ENCODE measurements around the gene PCBD1.

Gene PCBD1

DNA sequence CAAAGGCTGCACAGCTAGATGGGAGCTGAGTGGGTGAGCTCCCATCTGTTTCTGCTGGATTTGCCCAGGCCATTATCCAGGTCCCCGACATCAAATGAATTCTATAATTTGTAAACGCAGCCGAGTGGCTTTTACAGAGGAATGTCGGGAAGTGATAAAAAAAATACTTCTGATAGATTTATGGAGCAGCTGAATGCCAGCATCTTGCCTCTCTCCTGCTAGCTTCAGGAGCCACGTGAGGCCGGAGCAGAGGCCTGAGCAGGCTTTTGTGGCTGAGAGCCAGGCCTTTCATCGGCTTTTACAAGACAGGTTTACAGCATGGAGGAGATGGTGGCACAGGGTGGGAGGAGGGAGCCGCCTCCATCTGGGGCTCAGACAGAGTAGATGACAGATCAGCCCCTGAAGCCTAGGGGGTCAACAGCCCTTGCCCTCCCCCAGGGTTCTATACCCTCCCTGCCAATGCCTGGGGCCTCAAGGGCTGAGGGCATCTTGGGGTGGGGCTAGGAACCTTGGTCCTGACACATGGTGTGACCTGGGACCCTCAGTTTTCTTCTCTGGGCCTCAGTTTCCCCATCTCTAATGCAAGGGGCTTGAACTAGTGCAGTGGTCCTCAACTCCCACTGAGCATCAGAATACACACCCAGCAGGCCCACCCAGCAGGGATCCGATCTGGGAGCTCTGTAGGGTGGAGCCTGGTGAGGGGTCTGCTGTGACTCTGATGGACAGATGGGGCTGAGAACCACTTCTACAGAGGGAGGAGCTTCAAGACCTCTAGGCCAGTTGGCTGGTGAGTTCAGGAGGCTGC lies 44.2 kb upstream of the PCBD1 start:
- Histone ChIP-seq H3K9ac (ENCODE audit: low read depth, low read length) (no peak overlapping the region), H2AFZ (ENCODE audit: low read depth, low read length) (no peak overlapping the region), H3K9me3 (ENCODE audit: insufficient read depth, low read length, severe bottlenecking) (no peaks in the 10 kb centered on the region), H3K27ac (ENCODE audit: low read length) (no peak overlapping the region), H3K4me2 (ENCODE audit: insufficient read depth, low read length) (no peak overlapping the region), H3K4me3 (ENCODE audit: low read depth in 1 of 2, low read length in 2 of 2) (no peak overlapping the region), H3K36me3 (ENCODE audit: insufficient read depth, low read length) (no peaks in the 10 kb centered on the region), H4K20me1 (ENCODE audit: insufficient read depth, low read length) (0 out of 2 replicates have a peak, but pooled peaks cover 9% of the 10 kb centered on the region), H3K27me3 (ENCODE audit: insufficient read depth, low read length, poor library complexity) (peaks cover 12% of the 10 kb centered on the region), H3K4me1 (ENCODE audit: insufficient read depth, low read length) (no peaks in the 10 kb centered on the region), H3K79me2 (ENCODE audit: insufficient read depth, low read length) (no peaks in the 10 kb centered on the region)
- TF ChIP-seq, protein P1, sequence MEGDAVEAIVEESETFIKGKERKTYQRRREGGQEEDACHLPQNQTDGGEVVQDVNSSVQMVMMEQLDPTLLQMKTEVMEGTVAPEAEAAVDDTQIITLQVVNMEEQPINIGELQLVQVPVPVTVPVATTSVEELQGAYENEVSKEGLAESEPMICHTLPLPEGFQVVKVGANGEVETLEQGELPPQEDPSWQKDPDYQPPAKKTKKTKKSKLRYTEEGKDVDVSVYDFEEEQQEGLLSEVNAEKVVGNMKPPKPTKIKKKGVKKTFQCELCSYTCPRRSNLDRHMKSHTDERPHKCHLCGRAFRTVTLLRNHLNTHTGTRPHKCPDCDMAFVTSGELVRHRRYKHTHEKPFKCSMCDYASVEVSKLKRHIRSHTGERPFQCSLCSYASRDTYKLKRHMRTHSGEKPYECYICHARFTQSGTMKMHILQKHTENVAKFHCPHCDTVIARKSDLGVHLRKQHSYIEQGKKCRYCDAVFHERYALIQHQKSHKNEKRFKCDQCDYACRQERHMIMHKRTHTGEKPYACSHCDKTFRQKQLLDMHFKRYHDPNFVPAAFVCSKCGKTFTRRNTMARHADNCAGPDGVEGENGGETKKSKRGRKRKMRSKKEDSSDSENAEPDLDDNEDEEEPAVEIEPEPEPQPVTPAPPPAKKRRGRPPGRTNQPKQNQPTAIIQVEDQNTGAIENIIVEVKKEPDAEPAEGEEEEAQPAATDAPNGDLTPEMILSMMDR (IDR thresholded peaks at IDR 0.05; ENCODE audit: borderline replicate concordance, extremely low read depth, low read length, poor library complexity, severe bottlenecking): no peak
- TF ChIP-seq EZH2 (IDR thresholded peaks at IDR 0.05; ENCODE audit: borderline replicate concordance, low read depth, low read length, severe bottlenecking): no peak
- no peak for DNase-seq
- ATAC-seq (ENCODE audit: insufficient read depth, low read depth): no peak

DNA sequence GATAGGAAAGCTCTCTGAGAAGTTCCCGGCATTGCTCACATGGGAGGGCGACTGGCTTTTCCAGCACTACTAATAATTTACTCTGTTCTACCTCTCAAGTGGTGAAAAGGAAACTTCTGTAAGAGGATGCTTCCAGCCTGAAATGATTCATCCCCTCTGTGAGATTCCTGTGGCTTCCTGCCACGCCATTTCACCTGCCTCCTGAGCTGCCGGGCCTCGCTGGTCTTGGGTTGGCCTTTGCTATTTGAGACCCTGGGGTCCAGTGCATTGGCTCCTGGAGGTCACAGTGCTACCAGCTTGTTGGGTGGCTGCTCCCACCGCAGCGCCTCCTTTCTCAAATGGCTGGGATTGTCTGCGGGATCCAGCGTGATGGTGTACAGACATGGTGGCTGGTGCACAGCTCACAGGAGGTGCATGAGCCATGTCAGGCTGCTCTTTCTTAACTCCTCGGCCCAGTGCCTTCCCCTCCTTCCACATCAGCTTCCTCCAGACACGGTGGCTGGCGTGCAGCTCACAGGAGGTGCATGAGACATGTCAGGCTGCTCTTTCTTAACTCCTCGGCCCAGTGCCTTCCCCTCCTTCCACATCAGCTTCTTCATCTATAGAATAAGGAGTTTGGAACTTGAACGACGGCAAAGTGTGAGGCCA lies 42.9 kb upstream of the PCBD1 start:
- ATAC-seq (ENCODE audit: insufficient read depth, low read depth) (no peak), DNase-seq (no peak)
- Histone ChIP-seq H3K9me3 (ENCODE audit: insufficient read depth, low read length, severe bottlenecking) (no peaks in the 10 kb centered on the region), H3K36me3 (ENCODE audit: insufficient read depth, low read length) (no peaks in the 10 kb centered on the region), H3K27me3 (ENCODE audit: insufficient read depth, low read length, poor library complexity) (peaks cover 6% of the 10 kb centered on the region), H3K79me2 (ENCODE audit: insufficient read depth, low read length) (no peaks in the 10 kb centered on the region), H2AFZ (ENCODE audit: low read depth, low read length) (no peak overlapping the region), H3K4me3 (ENCODE audit: low read depth in 1 of 2, low read length in 2 of 2) (no peak overlapping the region), H3K9ac (ENCODE audit: low read depth, low read length) (no peak overlapping the region), H3K27ac (ENCODE audit: low read length) (no peak overlapping the region), H4K20me1 (ENCODE audit: insufficient read depth, low read length) (no peaks in the 10 kb centered on the region), H3K4me1 (ENCODE audit: insufficient read depth, low read length) (no peaks in the 10 kb centered on the region), H3K4me2 (ENCODE audit: insufficient read depth, low read length) (no peak overlapping the region)
- TF ChIP-seq, protein P1 (IDR thresholded peaks at IDR 0.05; ENCODE audit: borderline replicate concordance, extremely low read depth, low read length, poor library complexity, severe bottlenecking): no peak
- TF ChIP-seq EZH2 (IDR thresholded peaks at IDR 0.05; ENCODE audit: borderline replicate concordance, low read depth, low read length, severe bottlenecking): no peak

DNA sequence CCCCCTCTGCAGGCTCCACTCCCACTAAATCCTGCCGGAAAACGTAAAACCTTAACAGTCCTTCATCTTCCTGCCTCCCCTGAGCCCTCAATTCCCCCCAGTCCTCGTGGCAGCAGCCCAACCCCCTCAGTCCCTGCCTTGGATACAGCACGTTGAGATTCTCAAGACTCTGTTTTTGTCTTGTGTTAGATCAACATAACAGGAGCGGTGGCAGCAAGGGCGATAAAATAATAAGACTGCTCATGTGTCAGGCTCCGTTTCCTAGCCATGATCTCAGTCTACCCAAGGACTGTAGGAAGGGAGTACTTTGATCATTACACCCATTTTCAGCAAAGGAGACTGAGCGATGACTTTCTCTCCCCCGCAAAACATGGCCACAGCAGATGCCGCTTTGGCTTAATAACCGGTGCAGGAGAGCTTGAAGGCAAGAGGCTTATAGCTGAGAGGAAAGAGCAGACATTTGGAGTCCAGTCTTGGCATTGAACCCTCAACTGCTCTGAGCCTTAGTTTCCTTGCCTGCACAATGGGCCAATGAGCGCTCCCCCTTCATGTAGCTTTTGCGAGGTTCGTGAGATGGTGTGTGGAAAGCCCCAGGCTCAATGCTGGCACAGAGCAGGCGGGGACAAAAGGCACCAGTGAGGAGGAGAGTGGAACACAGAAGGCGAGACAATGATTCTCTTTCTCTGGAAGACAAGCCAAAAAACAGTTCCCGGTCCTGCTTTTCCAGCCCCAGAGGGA lies 42.1 kb upstream of the PCBD1 start:
- Histone ChIP-seq H3K79me2 (ENCODE audit: insufficient read depth, low read length) (no peaks in the 10 kb centered on the region), H3K4me3 (ENCODE audit: low read depth in 1 of 2, low read length in 2 of 2) (no peak overlapping the region), H3K4me1 (ENCODE audit: insufficient read depth, low read length) (no peaks in the 10 kb centered on the region), H2AFZ (ENCODE audit: low read depth, low read length) (no peak overlapping the region), H4K20me1 (ENCODE audit: insufficient read depth, low read length) (no peaks in the 10 kb centered on the region), H3K27ac (ENCODE audit: low read length) (no peak overlapping the region), H3K9ac (ENCODE audit: low read depth, low read length) (no peak overlapping the region), H3K4me2 (ENCODE audit: insufficient read depth, low read length) (no peak overlapping the region), H3K36me3 (ENCODE audit: insufficient read depth, low read length) (no peaks in the 10 kb centered on the region), H3K9me3 (ENCODE audit: insufficient read depth, low read length, severe bottlenecking) (no peaks in the 10 kb centered on the region), H3K27me3 (ENCODE audit: insufficient read depth, low read length, poor library complexity) (peaks cover 6% of the 10 kb centered on the region)
- ATAC-seq (ENCODE audit: insufficient read depth, low read depth) (no peak), DNase-seq (no peak)
- TF ChIP-seq EZH2 (IDR thresholded peaks at IDR 0.05; ENCODE audit: borderline replicate concordance, low read depth, low read length, severe bottlenecking): no peak
- TF ChIP-seq, protein P1 (IDR thresholded peaks at IDR 0.05; ENCODE audit: borderline replicate concordance, extremely low read depth, low read length, poor library complexity, severe bottlenecking): no peak

All from DND-41 (cell line).